Measurements from ENCODE around the gene NCF2.

NCF2 gene

GRCh38 chr1:183575606-183576005 lies 14.7 kb downstream of the NCF2 start:
- H3K9me3 ChIP-seq (ENCODE audit: control insufficient read depth in 1 of 2, low read length in 2 of 2): no peaks in the 10 kb centered on the region
- no peaks in the 10 kb centered on the region for H3K4me1 ChIP-seq (ENCODE audit: control insufficient read depth in 1 of 2, insufficient read depth in 2 of 2, low read length in 2 of 2)
- H3K36me3 ChIP-seq (ENCODE audit: control insufficient read depth in 1 of 2, insufficient read depth in 2 of 2, low read length in 2 of 2): no peaks in the 10 kb centered on the region
- no peak overlapping the region for H3K27ac ChIP-seq (ENCODE audit: low read depth, low read length)
- no peaks in the 10 kb centered on the region for H3K27me3 ChIP-seq (ENCODE audit: control insufficient read depth in 1 of 2, insufficient read depth in 2 of 2, low read length in 2 of 2)
- H3K4me3 ChIP-seq (ENCODE audit: low read depth in 1 of 2, low read length in 2 of 2): no peak overlapping the region
- H3K9ac ChIP-seq (ENCODE audit: low read depth in 1 of 2, low read length in 2 of 2): no peak overlapping the region

- H3K27me3 ChIP-seq (ENCODE audit: control insufficient read depth in 1 of 2, insufficient read depth in 2 of 2, low read length in 2 of 2): no peaks in the 10 kb centered on the region
- H3K27ac ChIP-seq (ENCODE audit: low read depth, low read length): no peak overlapping the region
- no peaks in the 10 kb centered on the region for H3K4me1 ChIP-seq (ENCODE audit: control insufficient read depth in 1 of 2, insufficient read depth in 2 of 2, low read length in 2 of 2)
- H3K9ac ChIP-seq (ENCODE audit: low read depth in 1 of 2, low read length in 2 of 2): no peak overlapping the region
- no peaks in the 10 kb centered on the region for H3K9me3 ChIP-seq (ENCODE audit: control insufficient read depth in 1 of 2, low read length in 2 of 2)
- H3K36me3 ChIP-seq (ENCODE audit: control insufficient read depth in 1 of 2, insufficient read depth in 2 of 2, low read length in 2 of 2): no peaks in the 10 kb centered on the region
- no peak overlapping the region for H3K4me3 ChIP-seq (ENCODE audit: low read depth in 1 of 2, low read length in 2 of 2)
These were observed 17.5 kb downstream of the NCF2 start for GRCh38 chr1:183572721-183573120.

- Histone ChIP-seq H3K36me3 (ENCODE audit: control insufficient read depth in 1 of 2, insufficient read depth in 2 of 2, low read length in 2 of 2) (no peaks in the 10 kb centered on the region), H3K27me3 (ENCODE audit: control insufficient read depth in 1 of 2, insufficient read depth in 2 of 2, low read length in 2 of 2) (no peaks in the 10 kb centered on the region), H3K4me3 (ENCODE audit: low read depth in 1 of 2, low read length in 2 of 2) (no peak overlapping the region), H3K9me3 (ENCODE audit: control insufficient read depth in 1 of 2, low read length in 2 of 2) (no peaks in the 10 kb centered on the region), H3K4me1 (ENCODE audit: control insufficient read depth in 1 of 2, insufficient read depth in 2 of 2, low read length in 2 of 2) (no peaks in the 10 kb centered on the region), H3K9ac (ENCODE audit: low read depth in 1 of 2, low read length in 2 of 2) (no peak overlapping the region), H3K27ac (ENCODE audit: low read depth, low read length) (no peak overlapping the region)
These were observed 18.5 kb downstream of the NCF2 start for GRCh38 chr1:183571678-183572268.

- no peak overlapping the region for H3K27ac ChIP-seq (ENCODE audit: low read depth, low read length)
- no peaks in the 10 kb centered on the region for H3K9me3 ChIP-seq (ENCODE audit: control insufficient read depth in 1 of 2, low read length in 2 of 2)
- H3K4me1 ChIP-seq (ENCODE audit: control insufficient read depth in 1 of 2, insufficient read depth in 2 of 2, low read length in 2 of 2): no peaks in the 10 kb centered on the region
- H3K4me3 ChIP-seq (ENCODE audit: low read depth in 1 of 2, low read length in 2 of 2): no peak overlapping the region
- H3K9ac ChIP-seq (ENCODE audit: low read depth in 1 of 2, low read length in 2 of 2): no peak overlapping the region
- H3K27me3 ChIP-seq (ENCODE audit: control insufficient read depth in 1 of 2, insufficient read depth in 2 of 2, low read length in 2 of 2): no peaks in the 10 kb centered on the region
- no peaks in the 10 kb centered on the region for H3K36me3 ChIP-seq (ENCODE audit: control insufficient read depth in 1 of 2, insufficient read depth in 2 of 2, low read length in 2 of 2)
These were observed 19.8 kb downstream of the NCF2 start for GRCh38 chr1:183570451-183570850.

GRCh38 chr1:183569801-183570200 lies 20.5 kb downstream of the NCF2 start:
- Histone ChIP-seq H3K9ac (ENCODE audit: low read depth in 1 of 2, low read length in 2 of 2) (no peak overlapping the region), H3K4me3 (ENCODE audit: low read depth in 1 of 2, low read length in 2 of 2) (no peak overlapping the region), H3K9me3 (ENCODE audit: control insufficient read depth in 1 of 2, low read length in 2 of 2) (no peaks in the 10 kb centered on the region), H3K4me1 (ENCODE audit: control insufficient read depth in 1 of 2, insufficient read depth in 2 of 2, low read length in 2 of 2) (no peaks in the 10 kb centered on the region), H3K27ac (ENCODE audit: low read depth, low read length) (no peak overlapping the region), H3K27me3 (ENCODE audit: control insufficient read depth in 1 of 2, insufficient read depth in 2 of 2, low read length in 2 of 2) (no peaks in the 10 kb centered on the region), H3K36me3 (ENCODE audit: control insufficient read depth in 1 of 2, insufficient read depth in 2 of 2, low read length in 2 of 2) (no peaks in the 10 kb centered on the region)

- Histone ChIP-seq H3K9me3 (ENCODE audit: control insufficient read depth in 1 of 2, low read length in 2 of 2) (no peaks in the 10 kb centered on the region), H3K27me3 (ENCODE audit: control insufficient read depth in 1 of 2, insufficient read depth in 2 of 2, low read length in 2 of 2) (no peaks in the 10 kb centered on the region), H3K27ac (ENCODE audit: low read depth, low read length) (no peak overlapping the region), H3K4me1 (ENCODE audit: control insufficient read depth in 1 of 2, insufficient read depth in 2 of 2, low read length in 2 of 2) (no peaks in the 10 kb centered on the region), H3K9ac (ENCODE audit: low read depth in 1 of 2, low read length in 2 of 2) (no peak overlapping the region), H3K4me3 (ENCODE audit: low read depth in 1 of 2, low read length in 2 of 2) (no peak overlapping the region), H3K36me3 (ENCODE audit: control insufficient read depth in 1 of 2, insufficient read depth in 2 of 2, low read length in 2 of 2) (no peaks in the 10 kb centered on the region)
These were observed 21.1 kb downstream of the NCF2 start for GRCh38 chr1:183569141-183569540.

- no peak overlapping the region for H3K4me3 ChIP-seq (ENCODE audit: low read depth in 1 of 2, low read length in 2 of 2)
- H3K9me3 ChIP-seq (ENCODE audit: control insufficient read depth in 1 of 2, low read length in 2 of 2): no peaks in the 10 kb centered on the region
- no peak overlapping the region for H3K27ac ChIP-seq (ENCODE audit: low read depth, low read length)
- no peaks in the 10 kb centered on the region for H3K27me3 ChIP-seq (ENCODE audit: control insufficient read depth in 1 of 2, insufficient read depth in 2 of 2, low read length in 2 of 2)
- no peaks in the 10 kb centered on the region for H3K4me1 ChIP-seq (ENCODE audit: control insufficient read depth in 1 of 2, insufficient read depth in 2 of 2, low read length in 2 of 2)
- H3K9ac ChIP-seq (ENCODE audit: low read depth in 1 of 2, low read length in 2 of 2): no peak overlapping the region
- H3K36me3 ChIP-seq (ENCODE audit: control insufficient read depth in 1 of 2, insufficient read depth in 2 of 2, low read length in 2 of 2): no peaks in the 10 kb centered on the region
These were observed 21.9 kb downstream of the NCF2 start for GRCh38 chr1:183568176-183569021.

GRCh38 chr1:183567584-183567983 lies 22.7 kb downstream of the NCF2 start:
- Histone ChIP-seq H3K36me3 (ENCODE audit: control insufficient read depth in 1 of 2, insufficient read depth in 2 of 2, low read length in 2 of 2) (no peaks in the 10 kb centered on the region), H3K4me1 (ENCODE audit: control insufficient read depth in 1 of 2, insufficient read depth in 2 of 2, low read length in 2 of 2) (no peaks in the 10 kb centered on the region), H3K27ac (ENCODE audit: low read depth, low read length) (no peak overlapping the region), H3K9ac (ENCODE audit: low read depth in 1 of 2, low read length in 2 of 2) (no peak overlapping the region), H3K4me3 (ENCODE audit: low read depth in 1 of 2, low read length in 2 of 2) (no peak overlapping the region), H3K9me3 (ENCODE audit: control insufficient read depth in 1 of 2, low read length in 2 of 2) (no peaks in the 10 kb centered on the region), H3K27me3 (ENCODE audit: control insufficient read depth in 1 of 2, insufficient read depth in 2 of 2, low read length in 2 of 2) (no peaks in the 10 kb centered on the region)

GRCh38 chr1:183566026-183566425 lies 24.2 kb downstream of the NCF2 start:
- Histone ChIP-seq H3K9me3 (ENCODE audit: control insufficient read depth in 1 of 2, low read length in 2 of 2) (no peaks in the 10 kb centered on the region), H3K36me3 (ENCODE audit: control insufficient read depth in 1 of 2, insufficient read depth in 2 of 2, low read length in 2 of 2) (peaks cover 0 to 2% of the 10 kb centered on the region in 2 donors), H3K9ac (ENCODE audit: low read depth in 1 of 2, low read length in 2 of 2) (no peak overlapping the region), H3K4me1 (ENCODE audit: control insufficient read depth in 1 of 2, insufficient read depth in 2 of 2, low read length in 2 of 2) (no peaks in the 10 kb centered on the region), H3K27ac (ENCODE audit: low read depth, low read length) (no peak overlapping the region), H3K27me3 (ENCODE audit: control insufficient read depth in 1 of 2, insufficient read depth in 2 of 2, low read length in 2 of 2) (no peaks in the 10 kb centered on the region), H3K4me3 (ENCODE audit: low read depth in 1 of 2, low read length in 2 of 2) (no peak overlapping the region)

- Histone ChIP-seq H3K9ac (ENCODE audit: low read depth in 1 of 2, low read length in 2 of 2) (no peak overlapping the region), H3K4me3 (ENCODE audit: low read depth in 1 of 2, low read length in 2 of 2) (no peak overlapping the region), H3K27me3 (ENCODE audit: control insufficient read depth in 1 of 2, insufficient read depth in 2 of 2, low read length in 2 of 2) (no peaks in the 10 kb centered on the region), H3K4me1 (ENCODE audit: control insufficient read depth in 1 of 2, insufficient read depth in 2 of 2, low read length in 2 of 2) (no peaks in the 10 kb centered on the region), H3K36me3 (ENCODE audit: control insufficient read depth in 1 of 2, insufficient read depth in 2 of 2, low read length in 2 of 2) (peaks cover 0 to 2% of the 10 kb centered on the region in 2 donors), H3K9me3 (ENCODE audit: control insufficient read depth in 1 of 2, low read length in 2 of 2) (no peaks in the 10 kb centered on the region), H3K27ac (ENCODE audit: low read depth, low read length) (no peak overlapping the region)
These were observed 25.0 kb downstream of the NCF2 start for GRCh38 chr1:183565261-183565660.
